Measurements from ENCODE around the gene RPS21. TPM values are rescaled to one million over a fixed set of nuclear protein-coding genes. Genes with fewer than 3 reads are reported as not detected.

RPS21 gene
- total and polyA plus RNA-seq, 2 of the 13 experiments (the other 11 are each of a cell fraction or from before 2014, with no cell fraction given), result 2,647 to 11,063 TPM

- TF ChIP-seq, protein P1, sequence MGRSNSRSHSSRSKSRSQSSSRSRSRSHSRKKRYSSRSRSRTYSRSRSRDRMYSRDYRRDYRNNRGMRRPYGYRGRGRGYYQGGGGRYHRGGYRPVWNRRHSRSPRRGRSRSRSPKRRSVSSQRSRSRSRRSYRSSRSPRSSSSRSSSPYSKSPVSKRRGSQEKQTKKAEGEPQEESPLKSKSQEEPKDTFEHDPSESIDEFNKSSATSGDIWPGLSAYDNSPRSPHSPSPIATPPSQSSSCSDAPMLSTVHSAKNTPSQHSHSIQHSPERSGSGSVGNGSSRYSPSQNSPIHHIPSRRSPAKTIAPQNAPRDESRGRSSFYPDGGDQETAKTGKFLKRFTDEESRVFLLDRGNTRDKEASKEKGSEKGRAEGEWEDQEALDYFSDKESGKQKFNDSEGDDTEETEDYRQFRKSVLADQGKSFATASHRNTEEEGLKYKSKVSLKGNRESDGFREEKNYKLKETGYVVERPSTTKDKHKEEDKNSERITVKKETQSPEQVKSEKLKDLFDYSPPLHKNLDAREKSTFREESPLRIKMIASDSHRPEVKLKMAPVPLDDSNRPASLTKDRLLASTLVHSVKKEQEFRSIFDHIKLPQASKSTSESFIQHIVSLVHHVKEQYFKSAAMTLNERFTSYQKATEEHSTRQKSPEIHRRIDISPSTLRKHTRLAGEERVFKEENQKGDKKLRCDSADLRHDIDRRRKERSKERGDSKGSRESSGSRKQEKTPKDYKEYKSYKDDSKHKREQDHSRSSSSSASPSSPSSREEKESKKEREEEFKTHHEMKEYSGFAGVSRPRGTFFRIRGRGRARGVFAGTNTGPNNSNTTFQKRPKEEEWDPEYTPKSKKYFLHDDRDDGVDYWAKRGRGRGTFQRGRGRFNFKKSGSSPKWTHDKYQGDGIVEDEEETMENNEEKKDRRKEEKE (IDR thresholded peaks at IDR 0.05), result no peak
- peak; percentile 26; the same call in 1 of the 2 replicates for TF ChIP-seq ZNF329 (CRISPR knock-in tag; IDR thresholded peaks at IDR 0.05; ENCODE audit: low read depth)
- TF ChIP-seq SP4 (CRISPR knock-in tag; IDR thresholded peaks at IDR 0.05), result peak; percentile 94
- peak; percentile 87; the same call in 1 of the 2 replicates for TF ChIP-seq SP140L (CRISPR knock-in tag; IDR thresholded peaks at IDR 0.05; ENCODE audit: borderline replicate concordance)
- TF ChIP-seq ZNF749 (CRISPR knock-in tag; IDR thresholded peaks at IDR 0.05; ENCODE audit: borderline replicate concordance), result peak; percentile 88
- TF ChIP-seq ZNF768 (CRISPR knock-in tag; IDR thresholded peaks at IDR 0.05), result no peak
- TF ChIP-seq FIP1L1 (IDR thresholded peaks at IDR 0.05; ENCODE audit: borderline replicate concordance, insufficient read depth, low read depth, low read length), result no peak
- TF ChIP-seq, protein P2, sequence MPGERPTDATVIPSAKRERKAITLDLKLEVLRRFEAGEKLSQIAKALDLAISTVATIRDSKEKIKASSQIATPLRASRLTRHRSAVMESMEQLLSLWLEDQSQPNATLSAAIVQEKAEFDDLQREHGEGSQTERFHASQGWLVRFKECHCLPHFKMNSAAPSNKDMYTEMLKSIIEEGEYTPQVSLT (CRISPR knock-in tag; IDR thresholded peaks at IDR 0.05; ENCODE audit: borderline replicate concordance, low read depth), result 0 out of 2 replicates have a peak, but pooled peaks have one; percentile 86
- TF ChIP-seq ZNF101 (CRISPR knock-in tag; IDR thresholded peaks at IDR 0.05; ENCODE audit: borderline replicate concordance, low read depth), result peak; percentile 39; the same call in 1 of the 2 replicates
- no peak for TF ChIP-seq HNRNPL (IDR thresholded peaks at IDR 0.05; ENCODE audit: low read depth, low read length)
- peak; percentile 54; the same call in 1 of the 2 replicates for TF ChIP-seq BCL6 (CRISPR knock-in tag; IDR thresholded peaks at IDR 0.05)
- TF ChIP-seq ZBTB20 (CRISPR knock-in tag; IDR thresholded peaks at IDR 0.05; ENCODE audit: borderline replicate concordance, low read depth), result peak; percentile 63; the same call in 1 of the 2 replicates
- TF ChIP-seq PHF5A (CRISPR knock-in tag; IDR thresholded peaks at IDR 0.05; ENCODE audit: low read depth, unreplicated experiment), result peak; percentile 65
- no peak; the same call in 1 of the 2 replicates for TF ChIP-seq TOE1 (CRISPR knock-in tag; IDR thresholded peaks at IDR 0.05)
- TF ChIP-seq NFYB (CRISPR knock-in tag; IDR thresholded peaks at IDR 0.05), result peak; percentile 66
- no peak for TF ChIP-seq ZNF691 (CRISPR knock-in tag; IDR thresholded peaks at IDR 0.05; ENCODE audit: borderline replicate concordance, low read depth)
- TF ChIP-seq, protein P3, sequence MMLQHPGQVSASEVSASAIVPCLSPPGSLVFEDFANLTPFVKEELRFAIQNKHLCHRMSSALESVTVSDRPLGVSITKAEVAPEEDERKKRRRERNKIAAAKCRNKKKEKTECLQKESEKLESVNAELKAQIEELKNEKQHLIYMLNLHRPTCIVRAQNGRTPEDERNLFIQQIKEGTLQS (CRISPR knock-in tag; IDR thresholded peaks at IDR 0.05), result peak; percentile 17; the same call in 1 of the 2 replicates
- TF ChIP-seq, protein P4, sequence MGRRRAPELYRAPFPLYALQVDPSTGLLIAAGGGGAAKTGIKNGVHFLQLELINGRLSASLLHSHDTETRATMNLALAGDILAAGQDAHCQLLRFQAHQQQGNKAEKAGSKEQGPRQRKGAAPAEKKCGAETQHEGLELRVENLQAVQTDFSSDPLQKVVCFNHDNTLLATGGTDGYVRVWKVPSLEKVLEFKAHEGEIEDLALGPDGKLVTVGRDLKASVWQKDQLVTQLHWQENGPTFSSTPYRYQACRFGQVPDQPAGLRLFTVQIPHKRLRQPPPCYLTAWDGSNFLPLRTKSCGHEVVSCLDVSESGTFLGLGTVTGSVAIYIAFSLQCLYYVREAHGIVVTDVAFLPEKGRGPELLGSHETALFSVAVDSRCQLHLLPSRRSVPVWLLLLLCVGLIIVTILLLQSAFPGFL (CRISPR knock-in tag; IDR thresholded peaks at IDR 0.05), result no peak
- 0 out of 2 replicates have a peak, but pooled peaks have one; percentile 61 for TF ChIP-seq ZNF614 (CRISPR knock-in tag; IDR thresholded peaks at IDR 0.05; ENCODE audit: borderline replicate concordance)
- no peak for TF ChIP-seq ZNF382 (CRISPR knock-in tag; IDR thresholded peaks at IDR 0.05; ENCODE audit: borderline replicate concordance)
- no peak for TF ChIP-seq ZNF530 (CRISPR knock-in tag; IDR thresholded peaks at IDR 0.05; ENCODE audit: low read depth)
- peak; percentile 96 for TF ChIP-seq ZIK1 (CRISPR knock-in tag; IDR thresholded peaks at IDR 0.05; ENCODE audit: borderline replicate concordance, low read depth)
Measured at GRCh38 chr20:62386383-62387218, at the start of gene RPS21 (continued).

Measured in HepG2 (cell line).